Measurements from ENCODE around the gene IL1RL2.

IL1RL2 gene

DNA sequence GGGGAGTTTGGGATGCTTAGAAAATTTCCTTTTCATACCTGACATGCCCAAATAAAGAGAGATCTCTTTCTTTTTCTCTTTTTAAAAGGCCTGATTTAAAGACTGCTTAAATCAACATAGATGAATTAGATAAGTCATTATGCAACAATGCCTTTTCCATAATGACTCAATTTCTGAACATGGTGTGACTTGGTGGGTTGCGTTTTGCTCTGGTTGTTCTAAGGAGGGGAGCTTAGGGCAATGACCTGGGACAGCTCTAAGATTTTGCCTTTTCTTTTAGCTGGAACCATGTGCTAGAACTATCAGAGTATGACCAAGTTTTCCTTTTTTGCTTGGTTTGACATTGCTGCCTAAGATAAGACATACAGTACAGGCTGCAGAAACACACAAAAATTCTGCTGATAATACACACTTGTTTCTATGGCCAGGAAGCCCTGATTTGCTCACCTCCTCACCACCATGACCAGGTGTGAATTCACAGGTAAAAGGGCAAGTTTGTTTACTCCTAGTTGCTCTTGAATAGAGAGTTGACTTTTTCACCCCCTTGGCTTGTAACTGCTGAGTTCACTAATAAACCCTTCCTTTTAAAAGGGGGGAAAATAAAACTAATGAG lies 66.4 kb downstream of the IL1RL2 start:
- no peak overlapping the region for H3K4me3 ChIP-seq (ENCODE audit: insufficient read length, low read depth)
- H3K9ac ChIP-seq (ENCODE audit: insufficient read length, low read depth), result no peak overlapping the region
- H3K27me3 ChIP-seq (ENCODE audit: insufficient read depth, insufficient read length), result peaks cover 28% of the 10 kb centered on the region
- no peaks in the 10 kb centered on the region for H3K4me1 ChIP-seq (ENCODE audit: insufficient read depth, insufficient read length)
- no peaks in the 10 kb centered on the region for H3K36me3 ChIP-seq (ENCODE audit: insufficient read depth, insufficient read length, low read length)
- no peaks in the 10 kb centered on the region for H3K9me3 ChIP-seq (ENCODE audit: insufficient read depth, low read length)
- no peak for DNase-seq (ENCODE audit: low read depth, low spot score)
- TF ChIP-seq ZNF274 (IDR thresholded peaks at IDR 0.05; ENCODE audit: low read depth, low read length) (no peak), YY1 (IDR thresholded peaks at IDR 0.05; ENCODE audit: insufficient read depth, insufficient read length) (no peak)

DNA sequence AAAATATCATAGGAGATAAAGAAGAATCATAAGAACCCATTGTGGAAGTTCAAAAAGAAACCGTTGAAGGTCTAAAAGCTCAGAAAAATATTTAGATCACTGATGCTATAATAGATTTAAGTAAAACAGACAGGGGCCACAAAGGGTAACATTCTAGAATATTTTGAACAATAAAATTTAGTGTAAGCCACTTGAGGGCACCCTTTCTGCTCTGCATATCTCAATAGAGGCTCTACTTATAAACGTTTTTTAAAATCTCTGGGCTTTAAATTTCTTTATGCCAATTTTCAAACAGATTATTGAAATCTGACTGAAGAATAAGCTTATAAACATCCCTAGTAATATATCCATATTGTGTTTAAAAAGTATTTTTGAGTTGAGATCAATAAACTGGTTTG lies 66.9 kb downstream of the IL1RL2 start:
- Histone ChIP-seq H3K4me1 (ENCODE audit: insufficient read depth, insufficient read length) (no peaks in the 10 kb centered on the region), H3K9ac (ENCODE audit: insufficient read length, low read depth) (no peak overlapping the region), H3K9me3 (ENCODE audit: insufficient read depth, low read length) (no peaks in the 10 kb centered on the region), H3K27me3 (ENCODE audit: insufficient read depth, insufficient read length) (peaks cover 27% of the 10 kb centered on the region), H3K36me3 (ENCODE audit: insufficient read depth, insufficient read length, low read length) (no peaks in the 10 kb centered on the region), H3K4me3 (ENCODE audit: insufficient read length, low read depth) (no peak overlapping the region)
- DNase-seq (ENCODE audit: low read depth, low spot score), result no peak
- no peak for TF ChIP-seq ZNF274 (IDR thresholded peaks at IDR 0.05; ENCODE audit: low read depth, low read length)
- TF ChIP-seq YY1 (IDR thresholded peaks at IDR 0.05; ENCODE audit: insufficient read depth, insufficient read length), result no peak
- TF ChIP-seq SUZ12 (IDR thresholded peaks at IDR 0.05; ENCODE audit: extremely low read depth, insufficient read depth, insufficient read length), result no peak

GRCh38 chr2:102256276-102256675 lies 69.5 kb downstream of the IL1RL2 start:
- DNase-seq (ENCODE audit: low read depth, low spot score), result no peak
- peaks cover 3% of the 10 kb centered on the region for H3K27me3 ChIP-seq (ENCODE audit: insufficient read depth, insufficient read length)

GRCh38 chr2:102256874-102257462 lies 70.1 kb downstream of the IL1RL2 start:
- TF ChIP-seq SUZ12 (IDR thresholded peaks at IDR 0.05; ENCODE audit: extremely low read depth, insufficient read depth, insufficient read length), result no peak
- no peak for TF ChIP-seq ZNF274 (IDR thresholded peaks at IDR 0.05; ENCODE audit: low read depth, low read length)
- TF ChIP-seq YY1 (IDR thresholded peaks at IDR 0.05; ENCODE audit: insufficient read depth, insufficient read length), result no peak
- DNase-seq (ENCODE audit: low read depth, low spot score), result no peak
- no peaks in the 10 kb centered on the region for H3K36me3 ChIP-seq (ENCODE audit: insufficient read depth, insufficient read length, low read length)
- H3K9me3 ChIP-seq (ENCODE audit: insufficient read depth, low read length), result no peaks in the 10 kb centered on the region
- H3K27me3 ChIP-seq (ENCODE audit: insufficient read depth, insufficient read length), result no peaks in the 10 kb centered on the region
- no peaks in the 10 kb centered on the region for H3K4me1 ChIP-seq (ENCODE audit: insufficient read depth, insufficient read length)
- H3K9ac ChIP-seq (ENCODE audit: insufficient read length, low read depth), result no peak overlapping the region
- no peak overlapping the region for H3K4me3 ChIP-seq (ENCODE audit: insufficient read length, low read depth)

More at GRCh38 chr2:102256276-102256675, 69.5 kb downstream of the IL1RL2 start:
- no peak overlapping the region for H3K9ac ChIP-seq (ENCODE audit: insufficient read length, low read depth)
- no peaks in the 10 kb centered on the region for H3K9me3 ChIP-seq (ENCODE audit: insufficient read depth, low read length)
- no peak overlapping the region for H3K4me3 ChIP-seq (ENCODE audit: insufficient read length, low read depth)
- H3K4me1 ChIP-seq (ENCODE audit: insufficient read depth, insufficient read length), result no peaks in the 10 kb centered on the region
- H3K36me3 ChIP-seq (ENCODE audit: insufficient read depth, insufficient read length, low read length), result no peaks in the 10 kb centered on the region
- no peak for TF ChIP-seq SUZ12 (IDR thresholded peaks at IDR 0.05; ENCODE audit: extremely low read depth, insufficient read depth, insufficient read length)
- TF ChIP-seq ZNF274 (IDR thresholded peaks at IDR 0.05; ENCODE audit: low read depth, low read length), result no peak
- no peak for TF ChIP-seq YY1 (IDR thresholded peaks at IDR 0.05; ENCODE audit: insufficient read depth, insufficient read length)

DNA sequence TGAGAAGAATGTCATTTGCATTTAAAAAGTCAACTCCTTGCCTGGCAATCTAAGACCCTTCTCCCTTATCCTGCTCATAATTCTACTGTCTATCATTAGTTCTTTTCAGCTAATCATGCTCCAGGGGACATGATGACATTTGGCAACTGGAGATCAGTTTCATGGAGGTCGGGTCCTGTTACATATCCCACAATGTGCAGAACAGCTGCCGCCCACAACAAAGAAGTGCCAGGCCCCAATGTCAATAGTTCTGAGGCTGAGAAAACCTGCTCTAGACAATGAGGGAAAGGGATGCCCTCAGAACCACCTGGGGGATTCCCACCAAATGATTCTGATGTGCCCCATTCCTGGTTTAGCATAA lies 71.2 kb downstream of the IL1RL2 start:
- Histone ChIP-seq H3K36me3 (ENCODE audit: insufficient read depth, insufficient read length, low read length) (no peaks in the 10 kb centered on the region), H3K9me3 (ENCODE audit: insufficient read depth, low read length) (no peaks in the 10 kb centered on the region), H3K27me3 (ENCODE audit: insufficient read depth, insufficient read length) (no peaks in the 10 kb centered on the region), H3K9ac (ENCODE audit: insufficient read length, low read depth) (no peak overlapping the region), H3K4me3 (ENCODE audit: insufficient read length, low read depth) (no peak overlapping the region), H3K4me1 (ENCODE audit: insufficient read depth, insufficient read length) (no peaks in the 10 kb centered on the region)
- no peak for DNase-seq (ENCODE audit: low read depth, low spot score)
- TF ChIP-seq SUZ12 (IDR thresholded peaks at IDR 0.05; ENCODE audit: extremely low read depth, insufficient read depth, insufficient read length) (no peak), YY1 (IDR thresholded peaks at IDR 0.05; ENCODE audit: insufficient read depth, insufficient read length) (no peak), ZNF274 (IDR thresholded peaks at IDR 0.05; ENCODE audit: low read depth, low read length) (no peak)

DNA sequence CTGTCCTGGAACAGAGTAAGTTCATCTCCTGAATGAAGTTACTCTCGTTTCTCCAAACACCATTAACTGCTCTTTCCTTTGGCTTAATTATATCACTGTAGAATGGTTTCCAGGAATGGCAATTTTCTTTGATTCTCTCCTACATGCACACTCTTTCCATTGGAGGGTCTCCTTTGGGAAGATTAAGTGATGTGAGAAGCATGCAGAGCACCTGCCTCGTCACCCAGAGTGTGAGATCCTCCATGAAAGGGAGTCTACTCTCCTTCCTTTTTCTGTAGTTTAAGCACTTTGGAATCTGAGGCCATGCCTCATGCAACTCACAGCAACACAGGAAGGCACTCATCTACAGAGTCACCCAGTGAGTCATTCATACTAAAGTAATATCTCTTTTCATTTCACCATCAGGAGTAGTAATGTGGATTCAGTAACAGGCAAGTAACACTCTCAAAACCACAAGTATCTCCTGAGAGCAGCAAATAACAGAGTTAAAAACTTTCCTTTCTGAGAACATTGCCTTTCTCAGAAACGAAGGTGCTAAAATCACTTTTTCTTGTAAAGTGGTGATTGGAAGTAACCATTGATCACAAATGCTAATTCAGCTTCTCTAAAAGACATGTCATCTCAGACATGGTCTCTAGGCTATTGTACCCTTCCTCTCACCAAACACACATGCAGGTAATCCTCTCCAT lies 71.7 kb downstream of the IL1RL2 start:
- no peak overlapping the region for H3K4me3 ChIP-seq (ENCODE audit: insufficient read length, low read depth)
- no peaks in the 10 kb centered on the region for H3K4me1 ChIP-seq (ENCODE audit: insufficient read depth, insufficient read length)
- TF ChIP-seq SUZ12 (IDR thresholded peaks at IDR 0.05; ENCODE audit: extremely low read depth, insufficient read depth, insufficient read length), result no peak
- no peak for TF ChIP-seq YY1 (IDR thresholded peaks at IDR 0.05; ENCODE audit: insufficient read depth, insufficient read length)
- no peaks in the 10 kb centered on the region for H3K9me3 ChIP-seq (ENCODE audit: insufficient read depth, low read length)
- no peak for DNase-seq (ENCODE audit: low read depth, low spot score)
- H3K9ac ChIP-seq (ENCODE audit: insufficient read length, low read depth), result no peak overlapping the region
- no peaks in the 10 kb centered on the region for H3K36me3 ChIP-seq (ENCODE audit: insufficient read depth, insufficient read length, low read length)
- H3K27me3 ChIP-seq (ENCODE audit: insufficient read depth, insufficient read length), result no peaks in the 10 kb centered on the region

GRCh38 chr2:102261467-102262135 lies 74.8 kb downstream of the IL1RL2 start:
- no peaks in the 10 kb centered on the region for H3K4me1 ChIP-seq (ENCODE audit: insufficient read depth, insufficient read length)
- H3K9me3 ChIP-seq (ENCODE audit: insufficient read depth, low read length), result no peaks in the 10 kb centered on the region
- DNase-seq (ENCODE audit: low read depth, low spot score), result no peak
- no peaks in the 10 kb centered on the region for H3K36me3 ChIP-seq (ENCODE audit: insufficient read depth, insufficient read length, low read length)
- TF ChIP-seq ZNF274 (IDR thresholded peaks at IDR 0.05; ENCODE audit: low read depth, low read length) (no peak), SUZ12 (IDR thresholded peaks at IDR 0.05; ENCODE audit: extremely low read depth, insufficient read depth, insufficient read length) (no peak), YY1 (IDR thresholded peaks at IDR 0.05; ENCODE audit: insufficient read depth, insufficient read length) (no peak)
- no peak overlapping the region for H3K4me3 ChIP-seq (ENCODE audit: insufficient read length, low read depth)
- H3K9ac ChIP-seq (ENCODE audit: insufficient read length, low read depth), result no peak overlapping the region
- H3K27me3 ChIP-seq (ENCODE audit: insufficient read depth, insufficient read length), result no peaks in the 10 kb centered on the region
